Measurements from ENCODE around the gene SRPK2. TPM values are rescaled to one million over a fixed set of nuclear protein-coding genes. Genes with fewer than 3 reads are reported as not detected.
A peak's percentile ranks its signal among the peaks of the same experiment; 100 is the strongest.

Gene SRPK2
- total RNA-seq, 1 donor from 2014 or later: 28.8 TPM

DNA sequence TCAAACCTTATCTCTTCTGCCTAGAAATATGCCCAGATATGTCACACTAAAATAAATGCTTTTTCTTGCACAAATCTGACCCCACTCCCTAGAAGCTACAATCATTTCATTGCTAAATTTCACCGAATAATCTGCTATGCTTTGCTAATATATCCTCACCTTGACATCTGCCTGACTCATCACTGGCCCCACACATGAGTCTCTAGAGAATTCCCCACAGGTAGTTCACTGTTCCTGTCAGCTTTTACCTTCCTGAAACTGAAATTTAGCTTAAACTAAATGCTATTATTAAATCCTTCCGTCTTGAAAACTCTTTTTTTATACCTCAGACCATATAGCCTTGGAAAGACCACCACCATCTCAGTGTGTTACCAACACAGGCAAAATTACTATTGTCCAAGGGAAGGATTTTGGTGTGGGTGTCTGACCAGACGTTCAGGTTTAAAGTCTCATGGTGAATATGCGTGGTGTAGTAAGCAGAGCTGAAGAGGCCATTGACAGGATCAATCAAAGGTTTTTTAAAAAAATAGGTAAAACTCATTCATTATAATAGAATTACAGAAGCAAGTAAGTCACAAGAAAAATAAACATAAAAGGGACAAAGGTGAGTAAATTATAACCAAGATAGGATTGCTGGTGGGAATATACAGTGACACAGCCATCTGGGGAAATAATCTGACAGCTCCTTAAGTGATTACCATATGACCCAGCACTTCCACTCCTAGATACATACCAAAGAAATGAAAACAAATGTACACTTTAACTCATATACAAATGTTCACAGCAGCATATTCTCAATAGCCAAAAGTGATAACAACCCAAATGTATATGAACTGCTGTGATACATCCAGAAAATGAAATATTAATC, 201.2 kb downstream of the SRPK2 start:
- intact Hi-C loops (cut with DNase I): no loop called here
- DNase-seq: no peak
- no peak for ATAC-seq (ENCODE audit: poor library complexity)

DNA sequence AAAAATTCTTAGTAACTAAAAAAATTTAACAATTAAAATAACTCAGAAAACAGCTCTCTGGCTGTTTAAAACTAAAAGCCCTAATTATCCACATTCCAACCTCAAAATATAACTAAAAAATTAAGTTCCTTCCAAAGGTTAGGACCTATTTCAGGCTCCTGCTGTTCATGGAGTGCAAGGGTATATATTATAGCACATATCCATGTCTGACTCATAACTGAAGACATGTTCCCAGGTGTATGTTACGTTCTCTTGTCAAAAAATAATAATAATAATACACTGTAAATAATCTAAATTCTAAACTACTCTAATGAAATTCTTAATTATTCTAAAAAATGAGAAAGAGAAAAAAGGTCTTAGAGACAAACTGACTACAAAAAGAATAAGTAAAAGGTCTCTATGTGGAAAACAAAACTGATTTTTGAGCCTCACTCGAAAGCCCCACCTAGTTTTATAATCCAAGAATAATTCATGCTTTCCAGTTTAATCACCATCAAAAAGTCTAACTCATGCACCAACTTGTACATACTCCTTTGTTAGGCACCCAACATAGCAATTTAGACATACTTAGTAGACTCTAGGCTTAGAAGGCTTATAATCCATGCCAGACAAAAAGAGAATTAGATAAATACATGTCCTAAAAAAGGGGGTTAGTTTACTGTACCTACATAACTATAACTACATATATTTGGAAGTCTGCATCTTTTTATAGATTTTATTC, 203.3 kb downstream of the SRPK2 start:
- intact Hi-C loops (cut with DNase I): no loop called here

DNA sequence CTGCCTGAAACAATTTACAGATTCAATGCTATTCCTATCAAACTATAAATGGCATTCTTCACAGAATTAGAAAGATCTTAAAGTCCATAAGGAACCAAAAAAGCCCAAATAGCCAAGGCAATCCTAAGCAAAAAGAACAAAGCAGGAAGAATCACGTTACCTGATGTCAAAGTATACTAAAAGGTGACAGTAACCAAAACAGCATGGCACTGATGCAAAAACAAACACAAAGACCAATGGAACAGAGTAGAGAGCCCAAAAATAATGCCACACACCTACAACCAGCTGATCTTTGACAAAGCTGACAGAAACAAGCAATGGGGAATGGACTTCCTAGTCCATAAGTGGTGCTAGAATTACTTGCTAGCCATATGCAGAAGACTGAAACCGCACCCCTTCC, 208.7 kb downstream of the SRPK2 start:
- intact Hi-C loops (cut with DNase I): no loop called here
- no peak for ATAC-seq (ENCODE audit: poor library complexity)

More for the DNA sequence above, 203.3 kb downstream of the SRPK2 start:
- DNase-seq: no peak
- no peak for ATAC-seq (ENCODE audit: poor library complexity)

DNA sequence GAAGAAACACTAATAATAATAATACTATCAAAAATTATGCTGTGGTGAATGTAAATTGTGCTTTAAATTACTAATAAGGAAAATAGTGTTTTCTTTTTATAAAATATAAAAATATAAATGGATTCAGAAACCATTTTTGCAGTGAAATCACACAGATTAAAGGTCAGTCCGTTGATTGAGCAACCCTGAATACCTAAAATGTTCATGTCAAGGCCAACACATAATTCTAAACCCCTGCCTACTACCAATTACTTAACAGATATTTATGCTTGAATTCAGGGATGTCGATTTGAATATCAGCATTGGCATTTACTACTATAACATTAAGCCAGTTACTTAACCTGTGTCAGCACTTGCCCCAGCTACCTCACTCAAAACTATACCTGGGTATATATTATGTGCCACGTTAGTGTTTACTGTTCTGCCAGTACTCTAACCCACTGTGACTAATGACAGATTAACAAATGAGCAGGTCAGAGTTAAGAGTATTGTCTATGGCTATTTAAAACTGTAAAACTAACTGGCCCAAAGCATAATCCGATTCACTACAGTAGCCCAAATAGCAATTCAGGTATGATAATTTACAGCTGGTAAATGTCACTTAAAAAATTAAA, 209.7 kb downstream of the SRPK2 start:
- no peak for ATAC-seq (ENCODE audit: poor library complexity)
- no peak for DNase-seq
- intact Hi-C loops (cut with DNase I): no loop called here

More for the DNA sequence above, 208.7 kb downstream of the SRPK2 start:
- DNase-seq: no peak

DNA sequence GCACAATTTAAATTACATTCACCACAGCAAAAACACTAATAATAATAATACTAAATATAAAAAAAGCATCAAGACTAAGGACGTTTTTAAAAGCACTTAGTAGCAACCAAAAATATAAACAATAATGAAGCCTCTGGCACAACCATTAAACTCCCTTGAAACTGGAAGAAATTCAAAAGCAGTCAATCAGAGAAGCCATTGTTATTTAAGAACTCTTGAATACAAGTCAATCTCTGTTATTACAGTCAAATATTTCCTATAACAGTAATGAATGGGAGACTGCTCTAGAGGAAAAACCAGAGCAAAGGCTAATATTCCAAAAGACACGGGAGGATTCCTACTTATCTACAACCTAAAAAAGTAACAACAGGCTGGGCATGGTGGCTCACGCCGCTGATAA, 210.5 kb downstream of the SRPK2 start:
- intact Hi-C loops (cut with DNase I): no loop called here
- ATAC-seq (ENCODE audit: poor library complexity) (no peak), DNase-seq (no peak)

DNA sequence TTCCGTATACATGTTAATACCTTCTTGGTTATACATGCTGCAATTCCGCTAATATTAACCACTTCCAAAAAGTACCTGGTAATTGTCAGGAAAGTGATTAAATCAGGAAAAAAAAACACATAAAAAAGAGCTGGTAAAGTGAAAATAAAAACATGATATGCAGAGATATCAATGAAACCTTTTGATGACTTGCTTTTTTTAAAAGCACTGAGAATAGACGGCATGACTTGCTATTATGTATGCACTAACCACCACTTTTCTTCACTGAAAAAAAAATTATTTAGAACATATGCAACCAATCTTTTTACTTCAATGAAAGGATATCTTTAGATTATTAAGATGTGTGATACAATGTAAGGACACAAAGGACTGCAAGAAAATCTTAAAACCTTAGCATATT, 211.7 kb downstream of the SRPK2 start:
- ATAC-seq (ENCODE audit: poor library complexity) (no peak), DNase-seq (no peak)
- intact Hi-C loops (cut with DNase I): no loop called here

DNA sequence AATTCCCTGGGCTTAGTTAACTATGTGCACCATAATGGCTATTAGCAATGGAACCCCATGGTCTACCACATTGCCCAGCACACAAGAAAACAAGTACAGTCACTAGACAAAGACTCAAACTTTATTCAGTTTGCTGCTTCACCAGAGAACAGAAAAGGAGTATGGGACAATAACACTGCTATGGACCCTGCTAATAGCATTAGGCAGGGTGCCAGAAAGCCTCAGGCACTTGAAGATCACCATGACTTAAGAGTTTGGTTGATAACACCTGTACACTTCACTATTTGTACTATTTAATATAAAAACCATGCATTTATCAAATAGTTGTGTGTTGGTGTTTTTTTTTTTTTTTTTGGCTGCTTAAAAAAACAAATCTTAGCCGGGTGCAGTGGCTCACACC, 215.1 kb downstream of the SRPK2 start:
- DNase-seq (no peak), ATAC-seq (ENCODE audit: poor library complexity) (no peak)
- intact Hi-C loops (cut with DNase I): no loop called here

DNA sequence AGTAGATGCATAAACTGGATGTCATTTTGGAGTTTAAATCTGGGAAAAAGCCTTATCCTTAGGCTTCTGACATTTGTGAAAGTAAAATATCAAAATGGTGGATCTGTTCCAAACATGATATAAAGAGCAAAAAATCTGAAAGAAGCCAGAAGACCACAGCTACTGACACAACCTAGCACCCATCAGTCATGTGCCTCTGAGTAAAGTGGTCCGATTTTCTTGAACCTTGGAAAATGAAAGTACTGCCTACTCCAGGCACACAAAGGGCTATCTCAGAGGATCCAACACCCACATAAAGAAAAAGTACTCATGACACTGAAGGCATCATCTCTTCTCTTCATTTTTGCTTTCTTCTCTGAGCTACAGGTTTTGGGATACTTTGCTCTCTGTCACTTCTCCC, 224.0 kb downstream of the SRPK2 start:
- intact Hi-C loops (cut with DNase I): no loop called here
- ATAC-seq (ENCODE audit: poor library complexity) (no peak), DNase-seq (no peak)

DNA sequence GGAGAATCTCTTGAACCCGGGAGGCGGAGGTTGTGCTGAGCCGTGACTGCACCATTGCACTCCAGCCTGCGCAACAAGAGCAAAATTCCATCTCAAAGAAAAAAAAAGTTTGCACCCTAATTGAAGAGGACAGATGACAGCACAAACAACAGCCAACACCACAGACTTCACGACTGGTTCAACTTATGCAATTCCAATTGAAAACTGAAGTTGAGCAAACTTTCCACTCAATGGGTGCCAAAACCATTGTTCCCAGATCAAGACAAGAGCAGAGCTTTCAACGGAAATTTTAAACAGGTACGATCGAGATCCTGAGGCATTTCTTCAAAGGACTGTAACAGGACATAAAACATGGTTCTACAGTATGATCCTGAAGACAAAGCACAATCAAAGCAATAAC, 225.0 kb downstream of the SRPK2 start:
- ATAC-seq (ENCODE audit: poor library complexity) (no peak), DNase-seq (no peak)
- intact Hi-C loops (cut with DNase I): no loop called here

DNA sequence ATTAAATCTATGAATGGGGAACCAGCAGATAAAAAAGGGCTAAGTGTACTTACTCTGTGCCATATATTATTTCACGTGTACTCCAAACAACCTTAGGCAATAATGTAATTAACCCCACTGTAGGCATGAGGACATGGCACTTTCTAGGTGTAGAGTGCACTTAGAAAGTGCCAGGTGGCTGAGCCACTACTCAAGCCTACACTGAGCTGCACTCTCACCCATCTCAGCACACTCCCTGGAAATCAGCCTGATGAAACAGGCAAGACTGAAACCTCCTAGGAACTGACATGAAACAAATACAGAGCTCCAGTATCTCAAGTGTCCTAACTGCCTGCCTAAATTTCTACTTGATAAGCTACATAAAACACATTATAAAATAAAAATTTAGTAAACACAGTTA, 227.4 kb downstream of the SRPK2 start:
- DNase-seq (no peak), ATAC-seq (ENCODE audit: poor library complexity) (no peak)
- intact Hi-C loops (cut with DNase I): no loop called here

DNA sequence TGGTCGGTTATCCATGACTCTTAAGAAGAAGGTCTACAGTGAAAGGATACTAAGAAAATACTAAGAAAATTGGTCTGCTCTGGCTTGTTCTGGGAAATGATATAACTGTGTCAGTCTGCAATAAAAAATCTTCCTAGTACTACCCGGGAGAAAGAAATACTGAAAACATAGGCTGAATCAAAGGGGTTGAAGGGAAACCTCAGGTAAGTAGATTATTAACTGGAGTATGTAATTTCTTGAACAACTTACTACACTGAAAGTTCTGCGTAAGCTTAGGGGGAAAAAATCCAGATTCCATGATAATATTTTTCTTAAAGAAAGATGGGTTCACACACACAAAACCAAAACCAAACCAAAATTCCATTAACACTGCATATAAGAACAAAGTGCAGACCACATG, 231.4 kb downstream of the SRPK2 start:
- intact Hi-C loops (cut with DNase I): no loop called here

DNA sequence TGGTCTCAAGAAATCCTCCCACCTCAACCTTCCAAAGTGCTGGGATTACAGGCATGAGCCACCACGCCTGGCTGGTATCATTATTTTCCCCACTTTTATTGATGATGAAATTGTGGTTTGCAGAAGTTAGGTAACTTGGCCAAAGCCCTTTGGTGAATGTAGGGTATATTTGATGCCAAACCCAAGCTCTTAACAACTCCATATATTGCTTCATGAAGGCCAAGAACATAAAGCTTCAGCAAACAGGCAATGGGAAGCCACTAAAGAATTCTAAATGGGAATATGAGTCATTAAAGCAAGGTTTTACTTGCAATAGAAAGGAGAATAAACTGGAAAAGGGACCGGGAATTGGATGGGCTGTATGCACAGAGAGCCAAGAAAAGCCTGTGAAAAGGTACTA, 232.0 kb downstream of the SRPK2 start:
- intact Hi-C loops (cut with DNase I): no loop called here
- DNase-seq (no peak), ATAC-seq (ENCODE audit: poor library complexity) (no peak)

More for the DNA sequence above, 231.4 kb downstream of the SRPK2 start:
- DNase-seq: no peak
- ATAC-seq (ENCODE audit: poor library complexity): no peak

DNA sequence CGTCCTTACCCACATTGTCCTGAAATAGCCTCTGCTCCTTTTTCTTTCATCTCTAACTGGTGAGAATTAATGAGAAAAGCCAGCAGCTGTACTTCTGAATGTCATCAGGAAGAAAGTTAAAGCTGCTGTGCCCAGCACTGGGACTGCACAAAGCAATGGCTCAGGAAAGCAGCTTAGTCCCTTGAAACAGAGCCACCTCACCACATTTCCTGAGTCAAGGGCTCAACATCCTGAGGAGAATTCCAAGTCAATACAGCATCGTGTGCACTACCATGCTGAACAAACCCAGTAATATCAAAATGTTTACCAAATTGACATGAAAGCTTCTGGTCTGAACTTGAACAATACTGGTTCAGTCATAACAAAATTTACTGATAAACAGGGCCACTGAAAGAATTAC, 234.6 kb downstream of the SRPK2 start:
- intact Hi-C loops (cut with DNase I): loop anchor here (5.0 kb wide), 2 partner anchors 178 to 273 kb away; no protein-coding TSS in a partner anchor
- peak; percentile 37 for ATAC-seq (ENCODE audit: poor library complexity)
- DNase-seq: no peak

DNA sequence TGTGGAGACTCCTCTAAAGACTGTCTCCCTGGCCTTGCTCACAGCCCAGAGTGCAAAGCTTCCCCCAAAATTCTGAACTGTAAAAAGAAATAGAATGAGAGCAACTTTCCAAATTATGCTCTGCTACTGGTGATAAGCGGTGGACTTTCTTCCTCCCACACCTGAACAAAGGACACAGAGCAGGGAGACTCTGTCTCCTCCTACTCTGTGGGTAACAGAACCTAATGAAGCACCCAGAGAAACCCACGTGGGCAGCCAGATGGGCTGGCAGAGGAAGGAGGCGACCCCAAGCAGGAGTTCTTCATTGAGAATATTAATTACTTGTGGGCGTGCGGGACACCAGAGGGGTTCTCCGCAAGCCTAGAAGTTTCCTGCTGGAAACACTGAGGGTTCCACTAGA, 235.2 kb downstream of the SRPK2 start:
- intact Hi-C loops (cut with DNase I): loop anchor here (5.0 kb wide), 2 partner anchors 179 to 274 kb away; no protein-coding TSS in a partner anchor
- no peak for DNase-seq
- ATAC-seq (ENCODE audit: poor library complexity): no peak

DNA sequence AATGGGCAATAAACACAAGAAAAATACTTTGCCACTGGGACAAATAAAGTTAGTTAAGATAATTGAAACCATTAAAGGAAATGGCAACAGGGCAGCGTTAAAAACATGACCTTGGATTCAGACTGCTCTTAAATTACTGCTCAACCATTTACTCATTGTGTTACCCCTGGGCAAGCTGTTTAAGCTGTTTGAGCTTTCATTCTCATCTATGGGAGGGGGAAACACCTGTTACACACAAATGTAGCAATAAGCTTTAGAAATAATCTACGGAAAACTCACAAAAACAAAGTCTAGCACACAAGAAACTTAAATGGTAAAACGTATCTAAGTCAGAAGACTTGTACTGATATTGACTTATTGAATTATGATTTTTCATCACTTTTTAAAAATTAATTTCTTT, 237.6 kb downstream of the SRPK2 start:
- intact Hi-C loops (cut with DNase I): loop anchor here (5.0 kb wide), 2 partner anchors 181 to 276 kb away; no protein-coding TSS in a partner anchor
- ATAC-seq (ENCODE audit: poor library complexity): no peak
- no peak for DNase-seq

DNA sequence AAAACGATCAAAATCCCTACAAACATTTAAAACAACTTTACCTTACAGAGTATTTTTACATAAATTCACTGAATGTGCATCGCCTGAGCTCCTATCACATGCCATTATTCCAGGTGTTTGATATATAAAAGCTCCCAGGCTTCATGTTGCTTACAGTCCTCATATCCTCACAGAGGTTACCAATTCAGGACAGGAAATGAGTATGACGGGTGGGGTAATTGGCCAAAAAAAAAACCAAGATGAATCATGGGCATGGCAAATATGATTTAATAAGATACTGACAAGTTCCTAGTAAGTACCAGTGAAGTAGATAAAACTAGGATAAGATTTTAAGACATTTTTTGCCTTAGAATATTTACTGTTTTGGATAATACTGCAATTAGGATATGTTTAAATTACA, 238.9 kb downstream of the SRPK2 start:
- ATAC-seq (ENCODE audit: poor library complexity) (no peak), DNase-seq (no peak)
- intact Hi-C loops (cut with DNase I): loop anchor here (5.0 kb wide), 2 partner anchors 182 to 277 kb away; no protein-coding TSS in a partner anchor

DNA sequence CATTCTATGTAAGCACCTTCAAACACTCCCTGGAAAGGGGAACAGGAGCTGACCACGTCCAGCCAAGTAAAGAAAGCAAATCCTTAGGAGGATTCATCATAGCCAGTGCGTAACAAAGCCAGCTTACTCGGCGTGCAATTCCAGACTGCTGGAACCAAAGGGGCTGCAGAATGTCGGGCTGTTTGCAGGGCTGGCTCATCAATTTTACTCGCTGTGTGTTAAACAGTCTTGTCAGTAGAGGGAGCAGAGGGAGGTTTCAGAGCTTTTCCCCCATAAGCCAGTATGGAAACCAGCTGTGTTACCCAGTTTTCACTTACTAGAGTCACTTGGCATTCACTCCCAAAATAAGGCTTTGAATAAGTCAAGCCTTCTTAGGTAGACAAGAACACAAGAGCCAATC, 247.7 kb downstream of the SRPK2 start:
- peak; percentile 53 for ATAC-seq (ENCODE audit: poor library complexity)
- intact Hi-C loops (cut with DNase I): no loop called here
- DNase-seq: no peak

DNA sequence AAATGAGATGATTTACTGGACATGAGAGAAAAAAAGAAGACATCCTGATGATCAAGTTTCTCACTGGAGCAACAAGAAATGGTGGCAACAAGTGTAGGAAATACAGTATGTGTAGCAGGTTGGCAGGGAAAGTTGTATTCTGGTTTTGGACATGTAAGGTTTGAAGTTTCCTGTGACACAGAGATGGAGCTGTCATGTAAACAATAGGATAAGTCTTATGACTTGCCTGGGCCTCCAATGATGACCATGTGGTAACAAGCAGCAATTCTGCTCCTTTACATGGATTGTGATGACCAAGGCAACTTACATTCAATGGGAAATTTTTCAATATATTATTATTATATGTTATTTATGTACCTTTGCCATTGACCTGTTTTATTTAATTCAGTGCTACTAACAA, 249.3 kb downstream of the SRPK2 start:
- DNase-seq: no peak
- no peak for ATAC-seq (ENCODE audit: poor library complexity)
- intact Hi-C loops (cut with DNase I): no loop called here

DNA sequence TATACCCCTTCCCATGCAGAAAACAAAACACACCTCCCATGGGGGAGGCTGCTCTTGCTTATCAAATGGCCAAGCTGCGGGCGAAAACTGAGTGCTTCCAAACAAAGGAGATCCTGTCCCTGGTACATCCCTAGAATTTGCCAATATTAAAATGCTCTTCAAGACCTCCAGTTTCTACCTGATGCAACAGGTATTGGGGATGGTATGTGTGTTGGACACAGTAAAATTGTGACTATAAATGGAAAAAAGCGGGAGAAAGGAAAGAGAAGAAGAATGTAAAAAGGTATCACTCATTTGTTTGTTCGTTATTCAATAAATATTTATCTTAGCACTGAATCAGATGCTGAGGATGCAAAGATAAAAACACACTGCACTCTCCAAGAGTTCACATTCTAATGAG, 250.8 kb downstream of the SRPK2 start:
- ATAC-seq (ENCODE audit: poor library complexity) (no peak), DNase-seq (no peak)
- intact Hi-C loops (cut with DNase I): no loop called here
